Liver (tissue), 3 donors: ENCODE measurements around the gene DUSP2.

ENCODE experiments used
- CTCF ChIP-seq: fragments of 150-350 bp; IDR thresholded peaks from 2 replicates; pipeline ENCODE4 v1.5.1; 2017; ENCODE audit warnings: improper control_type of control experiment, low read depth, low read length; ENCODE audit not compliant: missing input control
- GABPA ChIP-seq, 2 donors: IDR thresholded peaks in 1 of 2; conservative IDR thresholded peaks in 1 of 2; 2 replicates each; pipeline ENCODE4 v1.6.1; 2016; ENCODE audit warnings: antibody characterized with exemption in 2 of 2, mild to moderate bottlenecking in 1 of 2, moderate library complexity in 1 of 2
- donor health status: healthy.
- donor health status: healthy.

GRCh38 chr2:96120091-96120720 lies 25.0 kb downstream of the DUSP2 start:
- TF ChIP-seq GABPA (IDR thresholded peaks at IDR 0.05 in 1 of 2, conservative IDR thresholded peaks at IDR 0.05 in 1 of 2), result no peak
- TF ChIP-seq CTCF, result no peak
